MCF 10A (cell line): ENCODE measurements around the gene XAF1. TPM values are rescaled to one million over a fixed set of nuclear protein-coding genes. Genes with fewer than 3 reads are reported as not detected.
A peak's percentile ranks its signal among the peaks of the same experiment; 100 is the strongest.

Source experiments
- BruUV-seq: library from RNA; stranded (reverse); fragments of 400-500 nt; replicated peaks from 2 replicates; lab custom pipeline; 2021; lab: Mats Ljungman, UMichigan
- CTCF ChIA-PET: fragments of 300-600 bp; sonication (Branson Sonifier 250); formaldehyde crosslinking; extraction: SDS; loops from one replicate; lab custom pipeline; 2021; ENCODE audit warnings: antibody characterized with exemption, inconsistent platforms; lab: Yijun Ruan, JAX
- POLR2A ChIA-PET: fragments of 300-600, 350-650 bp; sonication (Branson Sonifier 250); formaldehyde crosslinking; extraction: SDS; loops from one replicate; lab custom pipeline; 2020; ENCODE audit warnings: antibody characterized with exemption, inconsistent platforms; lab: Yijun Ruan, JAX
- DNase-seq: peaks from one replicate; pipeline ENCODE4 v3.0.0-alpha.2; 2018; ENCODE audit not compliant: unreplicated experiment
- H3K27ac Mint-ChIP-seq: one replicate; pipeline ENCODE4 v1.8.0; 2022; ENCODE audit warnings: mild to moderate bottlenecking, low read depth, mixed read lengths; ENCODE audit not compliant: unreplicated experiment
- H3K27me3 Mint-ChIP-seq: one replicate; pipeline ENCODE4 v1.8.0; 2022; ENCODE audit warnings: mixed read lengths; ENCODE audit not compliant: insufficient read depth, unreplicated experiment
- H3K36me3 Mint-ChIP-seq: one replicate; pipeline ENCODE4 v1.8.0; 2022; ENCODE audit warnings: mild to moderate bottlenecking, moderate library complexity, mixed read lengths; ENCODE audit not compliant: insufficient read depth, unreplicated experiment
- H3K4me1 Mint-ChIP-seq: one replicate; pipeline ENCODE4 v1.8.0; 2022; ENCODE audit warnings: mixed read lengths; ENCODE audit not compliant: insufficient read depth, unreplicated experiment
- H3K4me3 Mint-ChIP-seq: one replicate; pipeline ENCODE4 v1.8.0; 2022; ENCODE audit warnings: mild to moderate bottlenecking, moderate library complexity, mixed read lengths; ENCODE audit not compliant: unreplicated experiment
- H3K9me3 Mint-ChIP-seq: one replicate; pipeline ENCODE4 v1.8.0; 2022; ENCODE audit warnings: mixed read lengths; ENCODE audit not compliant: unreplicated experiment
- intact Hi-C: fragments of 100-400 bp; cut with micrococcal nuclease; formaldehyde crosslinking; loops from 2 replicates; pipeline ENCODE4 v1.14.1; 2022
- total RNA-seq: library from RNA; stranded (reverse); gene quantifications from 2 replicates; pipeline ENCODE4 v1.2.3, GENCODE V29; 2022
- TF ChIP-seq, protein P1 (sequence below): fragments of 200-600 bp; IDR thresholded peaks from one replicate; pipeline ENCODE4 v1.8.0; 2022; ENCODE audit warnings: antibody characterized with exemption, mild to moderate bottlenecking; ENCODE audit not compliant: unreplicated experiment

XAF1 gene
- total RNA-seq, 1 experiment from 2014 or later: not detected

DNA sequence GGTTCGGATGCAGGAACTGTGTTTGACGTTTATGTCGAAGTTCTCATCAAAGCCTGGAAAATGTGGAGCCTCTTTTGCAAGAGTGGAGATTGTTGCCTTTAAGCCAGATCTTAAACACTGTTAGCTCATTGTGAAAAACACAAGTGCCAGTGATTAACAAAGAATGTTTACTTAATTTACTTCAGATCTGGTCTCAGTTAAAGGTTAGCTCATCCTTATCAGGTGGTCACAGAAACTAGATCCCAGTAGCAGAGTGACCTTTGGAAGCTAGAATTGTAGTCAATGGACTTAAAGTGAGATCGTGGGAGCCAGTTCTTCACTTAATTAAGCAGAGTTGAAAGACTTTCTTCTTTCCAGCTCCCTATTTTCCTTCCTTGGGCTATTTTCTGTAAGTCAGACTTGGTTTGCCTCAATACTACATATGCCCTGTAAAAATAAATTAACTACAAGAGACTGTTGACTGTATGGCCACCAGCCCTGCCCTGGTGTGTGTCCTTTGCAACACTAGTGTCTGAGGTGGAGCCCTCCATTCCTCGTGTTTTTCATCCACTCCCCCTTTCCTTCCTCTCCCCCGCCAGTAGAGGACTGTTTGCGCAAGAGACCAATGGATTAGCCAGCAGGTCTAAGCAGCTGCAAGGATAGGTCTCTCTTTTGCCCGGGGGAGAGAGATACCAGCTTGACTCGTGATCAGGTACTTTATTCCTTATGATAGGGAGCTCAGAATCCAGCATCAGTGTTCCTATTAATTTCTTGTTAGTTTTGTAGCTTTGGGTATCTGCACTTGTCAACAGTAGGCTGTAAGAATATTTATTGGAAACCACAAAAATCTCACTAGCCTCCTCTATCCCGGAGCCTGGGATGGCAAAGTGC, 40.4 kb downstream of the XAF1 start:
- CTCF ChIA-PET: interaction anchor here (0.5 to 1.7 kb wide), 9 partner anchors 9 to 1491 kb away, joined by 3 to 6 read pairs (median 3); no protein-coding TSS in a partner anchor
- POLR2A ChIA-PET: interaction anchor here (0.7 to 1.5 kb wide), 3 partner anchors 9 to 213 kb away, joined by 3 to 8 read pairs (median 5); no protein-coding TSS in a partner anchor
- peak; percentile 20 for DNase-seq
- Mint-ChIP-seq H3K36me3 (no peaks in the 10 kb centered on the region), H3K4me3 (no peak overlapping the region), H3K9me3 (no peaks in the 10 kb centered on the region), H3K27me3 (no peaks in the 10 kb centered on the region), H3K27ac (no peak overlapping the region), H3K4me1 (no peaks in the 10 kb centered on the region)
- no TSS peak for BruUV-seq
- TF ChIP-seq, protein P1, sequence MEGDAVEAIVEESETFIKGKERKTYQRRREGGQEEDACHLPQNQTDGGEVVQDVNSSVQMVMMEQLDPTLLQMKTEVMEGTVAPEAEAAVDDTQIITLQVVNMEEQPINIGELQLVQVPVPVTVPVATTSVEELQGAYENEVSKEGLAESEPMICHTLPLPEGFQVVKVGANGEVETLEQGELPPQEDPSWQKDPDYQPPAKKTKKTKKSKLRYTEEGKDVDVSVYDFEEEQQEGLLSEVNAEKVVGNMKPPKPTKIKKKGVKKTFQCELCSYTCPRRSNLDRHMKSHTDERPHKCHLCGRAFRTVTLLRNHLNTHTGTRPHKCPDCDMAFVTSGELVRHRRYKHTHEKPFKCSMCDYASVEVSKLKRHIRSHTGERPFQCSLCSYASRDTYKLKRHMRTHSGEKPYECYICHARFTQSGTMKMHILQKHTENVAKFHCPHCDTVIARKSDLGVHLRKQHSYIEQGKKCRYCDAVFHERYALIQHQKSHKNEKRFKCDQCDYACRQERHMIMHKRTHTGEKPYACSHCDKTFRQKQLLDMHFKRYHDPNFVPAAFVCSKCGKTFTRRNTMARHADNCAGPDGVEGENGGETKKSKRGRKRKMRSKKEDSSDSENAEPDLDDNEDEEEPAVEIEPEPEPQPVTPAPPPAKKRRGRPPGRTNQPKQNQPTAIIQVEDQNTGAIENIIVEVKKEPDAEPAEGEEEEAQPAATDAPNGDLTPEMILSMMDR: no peak
- intact Hi-C loops: no loop called here

DNA sequence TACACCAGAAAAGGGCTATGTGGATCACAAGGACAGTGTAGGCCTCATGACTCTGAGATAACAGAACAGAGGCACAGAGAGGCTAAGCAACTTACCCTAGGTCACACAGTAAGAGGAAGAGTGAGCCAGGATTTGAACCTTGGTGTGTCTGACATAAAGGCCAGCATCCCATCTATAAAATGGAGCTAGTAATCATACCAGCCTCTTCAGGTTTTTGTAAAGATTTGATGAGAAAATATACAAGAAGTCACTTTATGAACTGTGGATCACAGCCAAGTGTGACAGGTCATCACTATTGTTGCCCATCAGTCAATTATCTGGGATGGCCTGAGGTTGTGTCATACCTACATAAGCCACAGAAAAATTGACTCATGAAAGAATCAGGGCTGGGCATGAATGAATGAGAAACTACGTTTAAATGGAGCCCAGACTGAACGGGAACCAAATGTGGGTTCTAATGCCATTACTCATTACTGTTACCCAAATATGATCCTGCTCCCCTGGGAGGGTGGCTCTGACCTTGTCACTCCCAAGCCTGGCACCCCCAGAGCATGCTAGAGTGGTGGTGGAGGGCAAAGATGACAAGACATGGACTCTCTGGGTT, 41.1 kb downstream of the XAF1 start:
- ChIA-PET CTCF (interaction anchor here (0.6 to 1.7 kb wide), 4 partner anchors 46 to 1492 kb away, joined by 3 to 6 read pairs (median 4); no protein-coding TSS in a partner anchor), POLR2A (interaction anchor here (1.3 to 1.5 kb wide), 2 partner anchors 10 to 26 kb away, joined by 5 to 8 read pairs; no protein-coding TSS in a partner anchor)
- peak; percentile 69 for DNase-seq
- Mint-ChIP-seq H3K36me3 (no peaks in the 10 kb centered on the region), H3K4me3 (no peak overlapping the region), H3K27ac (no peak overlapping the region), H3K4me1 (no peaks in the 10 kb centered on the region), H3K9me3 (no peaks in the 10 kb centered on the region), H3K27me3 (no peaks in the 10 kb centered on the region)
- intact Hi-C loops: no loop called here
- no TSS peak for BruUV-seq
- TF ChIP-seq, protein P1: no peak

DNA sequence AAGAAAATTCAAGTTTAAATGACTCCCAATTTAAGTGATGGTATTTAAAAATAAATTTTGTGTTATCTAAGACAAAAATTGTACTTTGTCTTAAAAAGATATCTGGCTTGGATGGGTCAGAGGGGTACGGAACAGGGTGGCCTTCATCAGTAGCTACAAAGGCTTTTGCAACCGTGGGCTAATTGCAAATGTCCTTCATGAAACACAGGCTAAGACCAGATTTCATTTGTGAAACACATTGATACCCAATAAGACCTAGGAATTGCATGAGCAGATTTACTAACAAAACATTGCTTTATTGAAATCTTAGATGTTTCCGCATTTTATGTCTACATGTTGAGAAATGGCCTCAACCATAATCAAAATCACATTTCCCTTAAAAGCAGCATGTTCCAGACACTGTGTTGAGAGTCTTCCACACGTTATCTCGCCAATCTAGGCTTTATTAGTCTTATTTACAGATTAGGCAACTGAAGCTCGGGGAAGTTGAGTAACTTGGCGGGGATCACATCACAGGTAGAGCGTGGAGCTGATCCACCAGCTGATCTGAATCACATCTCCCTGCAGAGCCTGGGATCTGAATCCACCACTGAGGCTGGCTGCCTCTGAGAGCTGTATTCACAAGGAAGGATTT, 42.0 kb downstream of the XAF1 start:
- H3K9me3 Mint-ChIP-seq: no peaks in the 10 kb centered on the region
- peak; percentile 39 for DNase-seq
- H3K4me3 Mint-ChIP-seq: no peak overlapping the region
- H3K36me3 Mint-ChIP-seq: no peaks in the 10 kb centered on the region
- H3K27ac Mint-ChIP-seq: no peak overlapping the region
- intact Hi-C loops: no loop called here
- BruUV-seq: no TSS peak
- POLR2A ChIA-PET: interaction anchor here (0.5 to 1.2 kb wide), 5 partner anchors 8 to 197 kb away, joined by 3 to 4 read pairs (median 3); no protein-coding TSS in a partner anchor
- TF ChIP-seq, protein P1: no peak
- H3K27me3 Mint-ChIP-seq: no peaks in the 10 kb centered on the region
- no peaks in the 10 kb centered on the region for H3K4me1 Mint-ChIP-seq
- CTCF ChIA-PET: no interaction called here
